Measurements from ENCODE around the gene CYB5RL. TPM values are rescaled to one million over a fixed set of nuclear protein-coding genes. Genes with fewer than 3 reads are reported as not detected.
"Not testable (repeated sequence)": the region's sequence is repeated elsewhere in the genome, so short reads cannot be mapped to it uniquely, and the experiment has no call there.

The CYB5RL gene
- total RNA-seq, 1 experiment from 2014 or later, result 6.3 TPM

- peak; percentile 84 for DNase-seq (ENCODE audit: low read depth)
Measured at GRCh38 chr1:54227091-54227602, 27.3 kb upstream of the CYB5RL start.

GRCh38 chr1:54225986-54226559, 26.2 kb upstream of the CYB5RL start:
- DNase-seq (ENCODE audit: low read depth), result no peak

GRCh38 chr1:54225378-54225777, 25.5 kb upstream of the CYB5RL start:
- no peak for DNase-seq (ENCODE audit: low read depth)

- DNase-seq (ENCODE audit: low read depth), result no peak
Measured at GRCh38 chr1:54224233-54224632, 24.4 kb upstream of the CYB5RL start.

- no peak for DNase-seq (ENCODE audit: low read depth)
Measured at GRCh38 chr1:54223441-54224202, 23.8 kb upstream of the CYB5RL start.

- DNase-seq (ENCODE audit: low read depth), result no peak
Measured at GRCh38 chr1:54222711-54223110, 22.9 kb upstream of the CYB5RL start.

GRCh38 chr1:54221867-54222484, 22.1 kb upstream of the CYB5RL start:
- DNase-seq (ENCODE audit: low read depth), result no peak

GRCh38 chr1:54221113-54221834, 21.4 kb upstream of the CYB5RL start:
- DNase-seq (ENCODE audit: low read depth), result no peak

- DNase-seq (ENCODE audit: low read depth), result no peak
Measured at GRCh38 chr1:54220004-54220811, 20.4 kb upstream of the CYB5RL start.

- DNase-seq (ENCODE audit: low read depth), result no peak
Measured at GRCh38 chr1:54219688-54220003, 19.8 kb upstream of the CYB5RL start.

GRCh38 chr1:54218883-54219687, 19.3 kb upstream of the CYB5RL start:
- no peak for DNase-seq (ENCODE audit: low read depth)

GRCh38 chr1:54215523-54215922, 15.7 kb upstream of the CYB5RL start:
- no peak for DNase-seq (ENCODE audit: low read depth)

- DNase-seq (ENCODE audit: low read depth), result no peak
Measured at GRCh38 chr1:54212872-54213271, 13.0 kb upstream of the CYB5RL start.

- DNase-seq (ENCODE audit: low read depth), result not testable (repeated sequence)
Measured at GRCh38 chr1:54207896-54208295, 8.1 kb upstream of the CYB5RL start.

GRCh38 chr1:54207287-54207686, 7.5 kb upstream of the CYB5RL start:
- DNase-seq (ENCODE audit: low read depth), result no peak

GRCh38 chr1:54204199-54204598, 4.4 kb upstream of the CYB5RL start:
- no peak for DNase-seq (ENCODE audit: low read depth)

GRCh38 chr1:54200519-54200997, 728 bp upstream of the CYB5RL start:
- DNase-seq (ENCODE audit: low read depth), result no peak

- no peak for DNase-seq (ENCODE audit: low read depth)
Measured at GRCh38 chr1:54199151-54199764, 572 bp downstream of the CYB5RL start.

- DNase-seq (ENCODE audit: low read depth), result no peak
Measured at GRCh38 chr1:54193453-54193852, 6.4 kb downstream of the CYB5RL start.

- DNase-seq (ENCODE audit: low read depth), result no peak
Measured at GRCh38 chr1:54191525-54191924, 8.3 kb downstream of the CYB5RL start.
